HG03175 (cell line): Measurements from ENCODE around the gene RAI14.

Experiments used
- ATAC-seq: cut with Tn5 transposase; IDR thresholded peaks from one replicate; pipeline ENCODE4 v1.9.1; 2021; ENCODE audit warnings: mild to moderate bottlenecking, moderate library complexity; ENCODE audit not compliant: unreplicated experiment

RAI14 gene

GRCh38 chr5:34656001-34656699, at the start of gene RAI14:
RAI14 (plus strand) TSS chr5:34656328; CDS start chr5:34686920, 30,592 bp downstream.
- ATAC-seq = no peak

- no peak for ATAC-seq
Observed at GRCh38 chr5:34608368-34608767, 47.8 kb upstream of the RAI14 start.

DNA sequence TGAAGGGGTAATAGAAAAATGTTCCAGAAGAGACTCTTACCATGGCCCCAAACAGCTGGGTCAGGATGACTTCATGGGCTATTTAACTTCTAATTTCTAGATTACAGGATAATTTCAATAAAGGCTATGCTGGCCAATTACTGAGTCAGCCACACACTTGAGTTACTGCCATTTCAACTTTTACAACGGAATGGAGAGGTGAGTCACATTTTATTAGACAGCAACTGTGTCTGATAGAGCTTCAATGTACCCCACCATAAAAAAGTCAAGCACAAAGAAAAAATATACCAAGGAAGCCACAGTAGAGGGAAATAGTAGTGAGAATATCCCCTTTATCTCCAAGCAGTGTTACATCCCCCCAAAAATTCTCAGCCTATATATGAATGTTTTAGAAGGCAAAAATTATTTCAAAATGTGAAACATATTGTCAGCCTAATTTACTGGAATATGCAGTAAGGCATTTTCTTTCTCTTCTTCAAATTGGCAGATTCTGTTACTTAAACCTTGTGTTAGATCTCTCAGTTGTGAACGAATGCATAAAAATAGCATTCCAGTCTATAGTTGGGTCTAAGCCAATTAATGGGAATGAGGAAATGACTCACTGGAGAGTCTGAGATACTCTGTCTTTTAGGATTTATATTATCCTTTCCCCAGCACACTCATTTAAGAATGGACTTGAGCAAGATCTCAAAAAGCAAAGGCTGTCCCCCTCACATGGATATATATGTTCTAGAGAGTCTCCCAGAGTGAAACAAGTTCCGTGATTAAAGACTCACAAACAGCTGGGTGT, 47.1 kb upstream of the RAI14 start:
- no peak for ATAC-seq

- ATAC-seq = no peak
Observed at GRCh38 chr5:34609951-34610441, 46.1 kb upstream of the RAI14 start.

GRCh38 chr5:34610546-34610945, 45.6 kb upstream of the RAI14 start:
- ATAC-seq = no peak

DNA sequence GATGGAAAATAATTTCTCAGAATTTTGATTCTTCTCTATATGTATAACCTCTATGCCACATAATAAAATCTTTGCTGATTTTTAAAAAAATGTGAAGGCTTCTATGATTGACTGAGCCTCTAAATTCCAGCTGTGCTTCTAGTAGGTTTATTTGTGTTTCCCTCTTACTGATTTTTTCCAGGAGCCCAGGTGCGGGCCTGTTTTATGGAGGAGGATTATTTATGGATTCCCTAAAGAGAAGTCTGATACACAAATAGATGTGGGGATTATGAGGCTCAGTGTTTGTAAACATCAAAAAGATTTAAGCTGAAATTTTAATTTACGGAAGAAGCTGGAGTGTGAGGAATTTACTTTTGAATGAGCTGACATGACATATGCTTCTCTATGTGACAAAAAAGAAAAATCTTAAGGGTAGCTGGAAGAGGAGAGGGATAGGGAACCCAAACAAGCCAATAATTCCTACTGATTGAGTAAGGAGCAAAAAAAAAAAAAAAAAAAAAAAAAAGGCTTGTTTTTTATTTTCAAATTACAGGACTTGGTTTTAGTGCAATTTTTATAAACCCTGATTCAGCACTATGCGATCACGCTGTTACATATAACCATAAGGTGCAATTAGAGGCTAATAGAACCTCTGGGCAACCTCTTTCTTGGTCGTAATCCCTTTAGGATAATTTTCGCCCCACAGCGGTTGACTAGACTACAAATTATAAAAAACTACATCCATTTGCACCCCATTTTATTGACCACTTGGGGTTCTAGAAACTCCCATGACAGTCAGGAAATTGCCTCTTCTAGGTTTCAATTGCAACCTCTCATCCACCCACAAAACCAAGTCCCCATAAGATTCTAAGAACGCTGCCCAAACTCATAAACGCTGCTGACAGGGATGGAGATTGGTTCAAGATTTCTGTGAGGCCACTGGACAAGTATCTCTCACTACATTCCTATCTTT, 44.4 kb upstream of the RAI14 start:
- ATAC-seq = no peak

DNA sequence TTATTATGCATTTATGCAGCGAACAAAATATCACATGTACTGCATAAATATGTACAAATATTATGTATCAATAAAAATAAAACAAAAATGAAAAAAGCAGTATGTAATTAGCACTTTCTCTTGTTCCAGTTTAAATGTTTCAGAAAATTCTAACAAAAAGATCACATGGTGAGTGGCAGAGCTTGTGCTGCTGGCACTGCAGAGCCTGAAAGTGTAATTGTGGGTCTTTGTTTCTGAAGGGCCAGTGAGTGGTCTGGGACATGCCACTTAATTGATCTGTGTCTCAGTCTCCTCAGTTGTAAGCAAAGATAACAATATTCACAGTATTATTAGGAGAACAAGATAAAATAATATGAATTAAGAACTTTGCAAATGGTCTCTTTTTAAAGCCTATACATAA, 39.5 kb upstream of the RAI14 start:
- ATAC-seq = no peak

- no peak for ATAC-seq
Observed at GRCh38 chr5:34618371-34619065, 37.6 kb upstream of the RAI14 start.

DNA sequence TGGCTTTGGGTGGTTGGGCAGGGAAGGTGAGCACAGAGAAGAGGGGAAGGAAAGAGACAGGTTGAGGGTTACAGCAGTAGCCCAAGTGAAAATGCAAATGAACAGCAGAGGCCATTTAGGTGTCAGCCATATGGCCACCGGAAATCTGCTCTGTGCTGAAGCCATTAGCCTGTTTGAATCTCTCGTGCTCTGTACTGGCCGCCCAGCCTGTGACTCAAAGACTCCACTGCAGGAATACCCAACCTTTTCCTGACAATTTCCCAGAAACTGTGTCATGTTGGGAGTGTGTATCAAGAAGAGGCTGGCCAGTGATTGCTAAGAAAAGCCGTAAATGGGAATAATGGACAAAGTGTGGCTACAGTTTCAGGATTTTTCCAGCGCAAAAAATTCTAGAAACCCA, 35.9 kb upstream of the RAI14 start:
- no peak for ATAC-seq

DNA sequence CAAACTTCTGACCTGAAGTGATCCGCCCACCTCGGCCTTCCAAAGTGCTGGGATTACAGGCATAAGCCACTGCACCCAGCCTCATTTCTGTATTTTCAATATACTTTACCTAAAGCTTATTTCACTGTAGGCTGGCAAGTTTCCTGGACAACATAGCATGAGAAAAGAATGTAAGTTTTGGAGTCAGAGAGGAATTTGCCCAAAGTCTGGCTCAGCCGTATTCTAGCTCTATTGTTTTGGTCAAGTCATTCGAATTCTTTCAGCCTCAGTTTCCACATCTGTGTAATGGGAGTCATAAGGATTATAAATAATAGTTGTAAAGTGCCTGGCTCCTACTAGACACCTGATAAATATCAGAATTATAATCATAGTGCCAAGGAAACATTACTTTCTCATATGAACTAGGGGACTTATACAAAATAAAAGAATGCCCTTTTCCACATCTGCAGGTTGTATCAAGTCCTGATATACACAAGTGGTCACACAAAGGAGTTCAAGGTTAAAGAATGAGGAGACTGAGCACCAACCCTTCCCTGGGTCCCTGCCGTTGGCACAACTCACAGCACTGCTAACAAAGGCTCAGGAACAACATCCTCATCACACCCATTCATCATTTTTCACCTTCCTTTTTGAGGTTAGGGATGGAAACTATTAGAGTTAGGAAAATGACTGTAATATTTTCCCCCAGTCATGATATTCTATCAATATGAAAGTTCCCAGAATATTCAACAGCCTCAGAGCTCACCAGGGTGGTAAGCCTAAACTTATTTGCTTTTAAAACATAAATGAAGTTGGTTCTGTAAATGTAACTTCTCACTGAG, 34.6 kb upstream of the RAI14 start:
- ATAC-seq = no peak

GRCh38 chr5:34622098-34622400, 34.1 kb upstream of the RAI14 start:
- ATAC-seq = no peak

DNA sequence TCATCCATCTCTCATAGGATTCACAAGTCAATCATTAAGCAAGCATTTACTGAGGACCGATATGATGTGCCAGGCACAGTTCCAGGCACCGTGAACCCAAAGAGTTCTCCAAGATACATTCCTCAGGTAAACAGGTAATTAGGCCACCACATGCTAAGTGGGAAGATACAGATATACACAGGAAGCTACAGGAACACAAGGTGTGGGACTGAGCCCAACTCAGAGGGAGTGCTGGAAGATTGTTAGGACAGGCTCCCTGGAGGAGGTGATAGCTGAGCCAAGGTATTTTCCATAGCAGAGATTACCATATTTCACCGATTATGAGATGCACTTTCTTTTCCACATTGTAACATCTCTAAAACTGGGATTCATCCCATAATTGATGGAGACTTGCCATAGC, 31.4 kb upstream of the RAI14 start:
- no peak for ATAC-seq

DNA sequence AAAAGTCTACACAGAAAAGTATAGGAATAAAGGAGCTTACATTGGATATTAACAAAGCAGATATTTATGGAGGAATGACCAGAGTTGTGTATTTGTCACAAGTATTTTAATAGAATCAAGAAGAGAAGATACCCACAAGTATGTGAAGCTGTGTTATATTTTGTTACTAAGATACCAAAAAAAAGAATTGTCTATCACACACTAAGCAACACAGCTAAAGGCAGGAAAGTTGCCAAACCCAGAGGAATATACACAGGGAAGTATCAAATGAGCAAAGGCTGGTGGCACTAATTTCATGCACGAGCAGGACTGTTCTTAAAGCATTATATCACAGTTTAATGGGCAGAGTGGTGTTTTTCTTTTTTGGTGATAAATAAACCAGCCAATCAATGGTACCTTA, 30.9 kb upstream of the RAI14 start:
- no peak for ATAC-seq

DNA sequence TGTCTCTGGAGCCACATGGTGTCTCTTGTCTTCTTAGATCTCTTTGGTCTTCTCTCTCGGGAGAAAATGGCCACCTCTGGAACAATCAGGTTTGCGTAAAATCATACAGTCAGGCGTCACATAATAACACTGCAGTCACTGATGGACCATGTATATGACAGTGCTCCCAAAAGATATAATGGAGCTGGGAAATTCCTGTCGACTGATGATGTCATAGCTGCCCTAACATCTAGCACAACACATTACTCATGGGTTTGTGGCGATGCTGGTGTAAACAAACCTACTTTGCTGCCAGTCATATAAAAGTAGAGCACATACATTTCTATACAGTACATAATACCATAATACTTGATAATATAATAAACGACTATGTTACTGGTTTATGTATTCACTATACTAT, 30.1 kb upstream of the RAI14 start:
- no peak for ATAC-seq

GRCh38 chr5:34626751-34627150, 29.4 kb upstream of the RAI14 start:
- ATAC-seq = no peak

DNA sequence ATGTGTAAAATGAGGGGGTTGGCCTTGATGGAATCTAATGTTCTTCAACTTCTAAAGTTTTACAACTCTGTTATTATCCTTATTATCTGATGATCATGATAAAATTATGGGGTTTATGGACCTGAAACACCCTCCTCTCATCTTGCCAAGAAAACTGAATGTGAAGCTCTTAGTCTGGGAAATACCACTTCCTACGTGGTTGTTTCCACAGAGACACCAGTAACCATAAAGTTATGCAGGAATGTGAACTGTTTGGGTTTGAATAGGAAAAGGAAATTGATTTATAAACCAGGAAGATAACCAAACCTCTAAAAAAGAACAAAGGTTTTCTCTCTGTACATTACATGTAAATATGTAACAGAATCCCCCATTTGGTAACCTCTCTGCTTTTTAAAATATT, 28.3 kb upstream of the RAI14 start:
- ATAC-seq = no peak

- ATAC-seq = no peak
Observed at GRCh38 chr5:34628373-34628772, 27.8 kb upstream of the RAI14 start.

GRCh38 chr5:34630596-34630995, 25.5 kb upstream of the RAI14 start:
- ATAC-seq = no peak

DNA sequence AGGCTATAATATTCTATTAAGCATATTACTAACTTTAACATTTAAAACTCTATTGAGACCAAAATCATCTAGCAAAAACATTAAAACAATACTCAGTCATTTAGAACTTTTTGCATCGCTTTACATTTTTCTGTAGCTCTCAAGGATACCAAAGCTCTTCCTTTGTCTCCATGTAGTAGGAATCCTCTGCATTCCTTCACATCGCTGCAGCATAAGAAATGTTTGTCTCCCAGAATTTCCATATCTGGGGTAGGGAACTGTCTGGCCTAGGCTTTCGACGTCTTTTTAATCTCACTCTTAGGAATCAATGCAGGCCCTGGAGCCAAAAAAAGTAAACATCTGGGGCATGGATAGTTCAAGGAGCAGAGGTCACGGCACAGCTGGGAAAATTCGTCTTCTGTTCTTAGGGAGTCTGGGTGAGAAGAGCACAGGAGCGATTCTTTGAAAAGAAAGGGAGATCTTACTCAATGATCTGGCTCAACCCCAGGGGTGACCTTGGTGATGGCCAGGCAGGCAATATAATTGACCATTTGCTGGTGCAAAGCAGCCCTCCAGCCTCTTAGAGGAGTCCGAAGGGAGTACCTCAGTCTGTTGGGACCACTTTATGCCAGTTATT, 23.2 kb upstream of the RAI14 start:
- no peak for ATAC-seq
